RWPE2 (cell line): ENCODE results near the gene PNO1.

ENCODE experiments used
- ATAC-seq: fragments of 200-7000 bp; cut with Tn5 transposase; 3 replicates; pipeline ENCODE4 v1.9.1; 2021; ENCODE audit warnings: low read depth
- DNase-seq: peaks from one replicate; pipeline ENCODE4 v3.0.0-alpha.2; 2020; ENCODE audit warnings: low spot score
- H3K27ac ChIP-seq: fragments of 450-650 bp; 2 replicates; pipeline ENCODE4 v1.5.1; 2017; ENCODE audit warnings: mild to moderate bottlenecking; ENCODE audit not compliant: poor library complexity, severe bottlenecking
- H3K27me3 ChIP-seq: fragments of 250-450 bp; sonication (Bioruptor Pico); 2 replicates; pipeline ENCODE4 v1.5.1; 2021; ENCODE audit warnings: mild to moderate bottlenecking, moderate library complexity; ENCODE audit not compliant: insufficient read depth, poor library complexity, severe bottlenecking
- H3K36me3 ChIP-seq: fragments of 250-450 bp; sonication (Bioruptor Pico); 2 replicates; pipeline ENCODE4 v1.5.1; 2020; ENCODE audit warnings: low read depth, mild to moderate bottlenecking, moderate library complexity
- H3K4me1 ChIP-seq: fragments of 250-450 bp; sonication (Bioruptor Pico); 2 replicates; pipeline ENCODE4 v1.5.1; 2021; ENCODE audit warnings: mild to moderate bottlenecking, moderate library complexity; ENCODE audit not compliant: insufficient read depth, poor library complexity, severe bottlenecking
- H3K4me3 ChIP-seq: fragments of 250-450 bp; sonication (Bioruptor Pico); 2 replicates; pipeline ENCODE4 v1.5.1; 2021; ENCODE audit warnings: mild to moderate bottlenecking, moderate library complexity; ENCODE audit not compliant: severe bottlenecking
- H3K9me3 ChIP-seq: fragments of 250-450 bp; sonication (Bioruptor Pico); 2 replicates; pipeline ENCODE4 v1.5.1; 2021; ENCODE audit warnings: mild to moderate bottlenecking, moderate library complexity; ENCODE audit not compliant: severe bottlenecking
- CTCF ChIP-seq: fragments of 450-650 bp; IDR thresholded peaks from one replicate; pipeline ENCODE4 v1.5.1; 2017; ENCODE audit warnings: mild to moderate bottlenecking, moderate library complexity; ENCODE audit not compliant: poor library complexity, severe bottlenecking

PNO1 gene

GRCh38 chr2:68222287-68222686, 64.6 kb downstream of the PNO1 start:
- peaks cover 5% of the 10 kb centered on the region for H3K4me1 ChIP-seq
- H3K4me3 ChIP-seq = no peak overlapping the region
- TF ChIP-seq CTCF = no peak
- no peaks in the 10 kb centered on the region for H3K27me3 ChIP-seq
- ATAC-seq (no peak), DNase-seq (no peak)
- no peaks in the 10 kb centered on the region for H3K9me3 ChIP-seq
- H3K36me3 ChIP-seq = peaks cover 10% of the 10 kb centered on the region; the same call in 1 of the 2 replicates
- H3K27ac ChIP-seq = no peak overlapping the region

GRCh38 chr2:68223419-68223818, 65.7 kb downstream of the PNO1 start:
- Histone ChIP-seq H3K4me1 (no peaks in the 10 kb centered on the region), H3K27ac (no peak overlapping the region), H3K36me3 (0 out of 2 replicates have a peak, but pooled peaks cover 8% of the 10 kb centered on the region), H3K27me3 (no peaks in the 10 kb centered on the region), H3K4me3 (no peak overlapping the region), H3K9me3 (no peaks in the 10 kb centered on the region)
- DNase-seq (no peak), ATAC-seq (no peak)
- TF ChIP-seq CTCF = no peak

- TF ChIP-seq CTCF = peak; percentile 55
- no peaks in the 10 kb centered on the region for H3K9me3 ChIP-seq
- H3K36me3 ChIP-seq = 0 out of 2 replicates have a peak, but pooled peaks cover 8% of the 10 kb centered on the region
- no peaks in the 10 kb centered on the region for H3K4me1 ChIP-seq
- DNase-seq = no peak
- peak; percentile 79 for ATAC-seq
- no peak overlapping the region for H3K4me3 ChIP-seq
- no peak overlapping the region for H3K27ac ChIP-seq
- H3K27me3 ChIP-seq = no peaks in the 10 kb centered on the region
Observed at GRCh38 chr2:68225119-68225632, 67.5 kb downstream of the PNO1 start.
